Ecto neural progenitor cell (in vitro differentiated cells): ENCODE data around the gene FAM53B.

Source experiments
- DNase-seq: peaks from one replicate; pipeline ENCODE4 v3.0.0-alpha.2; 2018; ENCODE audit warnings: low spot score

Gene FAM53B

DNA sequence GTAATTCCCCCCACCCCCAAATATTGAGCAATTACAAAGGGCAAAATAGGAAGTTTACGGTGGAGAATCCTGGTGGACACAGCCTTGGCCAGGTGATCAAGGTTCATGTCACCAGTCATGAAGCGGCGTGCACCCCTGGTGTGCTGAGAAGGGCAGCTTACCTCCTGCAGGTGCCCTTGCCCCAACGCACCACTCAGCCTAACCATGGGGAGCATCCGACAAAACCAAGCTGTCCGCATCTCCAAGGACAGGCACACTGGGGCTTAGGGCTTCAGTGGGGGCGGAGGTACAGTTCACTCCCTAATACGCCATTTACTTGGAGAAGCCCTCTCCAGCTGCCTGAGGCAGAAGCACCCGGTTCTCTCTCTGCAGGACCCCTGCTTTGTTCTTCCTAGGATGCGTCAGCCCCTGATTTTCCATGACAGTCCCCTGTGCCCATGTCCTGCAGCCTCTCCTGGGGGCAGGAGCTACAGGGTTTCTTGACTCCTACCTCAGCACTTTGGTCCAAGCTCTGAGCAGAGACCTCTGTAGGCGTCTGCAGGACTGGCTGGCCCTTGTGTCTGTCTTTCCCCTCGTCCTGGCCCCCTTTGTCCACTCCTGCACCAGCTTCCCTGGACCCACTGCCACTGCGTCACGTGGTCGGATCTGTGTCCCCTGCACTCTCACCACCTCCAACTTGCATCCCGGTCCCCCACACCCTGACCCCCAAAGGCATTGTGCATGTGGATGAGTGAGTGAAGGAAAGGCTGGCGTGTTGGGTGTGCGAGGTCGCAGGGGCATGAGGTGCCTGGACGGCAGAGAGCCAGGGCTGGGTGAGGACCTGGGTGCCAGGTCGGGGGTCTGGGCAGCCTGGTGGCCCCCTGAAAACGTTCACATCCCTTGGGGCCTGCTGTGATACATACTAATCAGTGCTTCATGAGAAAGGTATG, 168.8 kb downstream of the FAM53B start:
- DNase-seq = no peak

DNA sequence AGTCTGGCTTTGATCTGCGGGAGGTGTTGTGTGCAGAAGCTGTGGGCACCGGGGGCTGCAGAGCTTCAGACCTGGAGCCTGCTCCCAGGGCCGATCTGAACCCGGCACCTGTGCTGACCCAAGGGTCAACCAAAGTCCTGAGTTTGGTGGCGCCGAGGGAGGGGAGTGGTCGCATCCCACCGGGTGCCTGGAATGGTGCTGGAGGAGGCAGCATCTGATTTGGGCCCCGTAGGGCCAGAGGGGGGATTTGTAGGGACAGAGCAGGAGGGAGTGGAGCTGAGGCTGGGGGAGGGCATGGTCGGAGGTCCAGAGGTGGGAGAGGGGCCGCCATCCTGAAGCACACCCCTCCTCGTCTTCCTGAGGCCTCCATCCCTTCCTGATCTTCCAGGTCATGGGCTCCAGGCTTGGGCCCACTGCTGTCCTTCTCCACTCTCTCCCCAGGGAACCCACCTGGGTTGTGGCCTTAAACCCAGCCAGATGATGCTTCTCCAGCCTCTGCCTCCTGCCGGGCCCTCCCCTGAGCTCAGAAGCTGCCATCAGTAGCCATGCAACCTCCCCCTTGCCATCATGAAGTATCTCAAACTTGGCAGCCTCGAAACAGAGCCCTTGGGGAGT, 169.6 kb downstream of the FAM53B start:
- DNase-seq = no peak

DNA sequence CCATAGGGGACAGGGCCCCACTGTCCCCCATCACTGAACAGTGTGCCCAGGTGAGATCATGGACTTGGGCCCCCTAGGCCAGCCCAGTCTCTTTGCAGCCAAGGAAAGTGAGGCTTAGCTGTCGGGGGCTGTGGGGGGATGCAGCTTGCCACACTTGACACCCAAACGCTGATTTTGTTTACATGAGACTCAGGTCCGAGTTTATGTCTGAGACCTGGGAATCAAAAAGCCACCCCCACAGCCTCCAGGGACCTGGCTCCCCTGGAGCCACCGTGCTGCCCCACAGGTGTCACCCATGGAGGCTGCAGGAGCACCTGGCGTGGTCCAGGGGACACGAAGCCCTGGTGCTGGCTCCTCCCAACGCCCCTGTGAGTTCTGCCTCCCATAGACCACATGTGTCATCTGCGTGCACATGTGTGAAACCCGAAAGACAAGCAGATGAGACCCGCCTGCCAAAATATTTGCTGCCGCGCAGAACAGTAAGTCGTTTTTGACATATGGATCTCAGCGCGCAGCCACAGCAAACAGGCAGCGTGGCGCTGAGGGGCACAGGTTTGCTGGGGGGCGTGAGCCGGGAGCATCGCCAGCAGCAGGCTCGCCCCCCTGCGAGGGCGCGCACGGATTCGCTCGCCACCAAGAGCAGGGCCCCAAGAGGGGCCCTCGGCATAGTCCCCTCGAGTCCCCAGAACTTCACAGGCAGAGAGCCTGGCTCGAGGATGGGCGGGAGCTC, 170.3 kb downstream of the FAM53B start:
- DNase-seq = no peak

DNA sequence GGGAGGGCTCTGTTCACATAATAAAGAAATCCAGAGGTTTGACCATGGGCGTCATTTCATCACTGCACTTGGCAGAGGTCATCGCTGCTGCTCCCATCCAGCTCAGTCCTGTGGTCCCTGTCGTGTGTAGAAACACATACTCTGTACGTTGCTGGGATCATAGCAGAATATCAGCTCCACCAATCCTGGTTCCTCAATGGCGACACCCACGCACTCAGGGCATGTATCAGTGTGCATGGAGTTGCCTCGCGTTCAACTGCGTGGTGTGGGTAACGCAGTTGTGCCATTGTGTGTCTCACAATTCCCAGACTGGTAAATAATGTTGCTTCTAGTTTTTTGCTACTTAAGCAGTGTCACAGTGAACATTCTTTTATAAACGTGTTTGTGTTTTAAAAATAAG, 171.4 kb downstream of the FAM53B start:
- DNase-seq = no peak

DNA sequence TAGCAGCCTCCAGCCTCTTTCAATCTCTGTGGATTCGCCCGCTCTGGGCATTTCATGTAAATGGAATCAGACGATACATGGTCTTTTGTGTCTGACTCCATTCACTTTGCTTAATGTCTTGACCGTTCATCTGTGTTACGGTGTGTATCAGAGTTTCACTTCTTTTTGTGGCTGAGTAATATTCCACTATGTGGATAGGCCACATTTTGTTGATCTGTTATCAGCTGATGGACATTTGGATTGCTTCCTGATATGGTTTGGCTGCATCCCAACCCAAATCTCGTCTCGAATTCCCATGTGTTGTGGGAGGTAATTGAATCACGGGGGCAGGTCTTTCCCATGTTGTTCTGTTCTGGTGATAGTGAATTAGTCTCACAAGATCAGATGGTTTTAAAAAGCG, 173.5 kb downstream of the FAM53B start:
- DNase-seq = no peak

DNA sequence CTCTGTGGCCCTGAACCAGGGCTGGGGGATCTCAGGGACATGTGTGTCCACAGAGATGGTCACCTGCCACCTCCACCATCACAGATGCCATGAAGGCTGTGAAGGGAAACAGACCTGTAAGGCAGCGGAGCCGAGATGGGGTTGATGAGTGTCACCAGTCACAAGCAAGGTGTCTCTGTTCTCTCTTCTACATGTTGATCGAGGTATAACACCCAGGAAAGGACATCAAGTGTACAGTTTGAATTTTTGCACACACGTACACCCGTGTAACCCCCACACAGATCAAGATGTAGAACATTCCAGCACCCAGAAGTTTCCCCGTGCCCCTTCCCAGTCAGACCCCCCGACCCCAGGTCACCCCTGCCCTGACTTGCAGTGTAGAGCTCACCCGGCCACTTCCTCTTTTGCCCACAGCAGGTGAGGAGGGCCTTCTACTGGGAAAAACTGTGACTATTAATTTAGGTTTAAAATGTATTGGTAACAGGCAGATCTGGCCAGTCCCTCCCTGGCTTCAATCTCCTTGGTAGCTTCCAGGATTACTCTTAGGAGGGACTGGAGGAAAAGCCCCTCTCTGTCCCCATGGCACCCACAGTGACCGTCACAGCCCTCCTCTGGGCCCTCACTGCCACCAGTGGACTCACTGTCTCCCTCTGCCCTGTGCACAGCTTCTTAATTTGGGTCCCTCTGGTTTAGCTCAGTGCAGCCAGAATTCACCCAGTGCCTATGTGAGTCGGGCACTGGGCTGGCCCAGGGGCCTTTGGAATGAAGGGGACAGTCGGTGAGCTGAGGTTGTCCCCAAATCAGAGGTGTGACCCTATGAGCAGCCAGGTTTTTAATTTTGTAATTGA, 174.3 kb downstream of the FAM53B start:
- no peak for DNase-seq
